GM12891 (cell line): ENCODE measurements around the gene CSAD.

Experiments
- PAX5 ChIP-seq: IDR thresholded peaks from 2 replicates; pipeline ENCODE4 v1.6.1; 2011; ENCODE audit warnings: low read length, moderate library complexity, mild to moderate bottlenecking; ENCODE audit not compliant: insufficient read depth, severe bottlenecking
- POLR2AphosphoS5 ChIP-seq: IDR thresholded peaks from 2 replicates; pipeline ENCODE4 v1.6.1; 2011; ENCODE audit warnings: low read depth, low read length, control low read depth

GRCh38 chr12:53161119-53161911 lies 19.4 kb downstream of the CSAD start:
- TF ChIP-seq POLR2AphosphoS5: no peak
- no peak for TF ChIP-seq PAX5
